Mesothelial cell of epicardium (in vitro differentiated cells): Measurements from ENCODE around the gene HABP2. TPM values are rescaled to one million over a fixed set of nuclear protein-coding genes. Genes with fewer than 3 reads are reported as not detected.

Experiments
- DNase-seq, 2 experiments: peaks; one replicate each; pipeline ENCODE4 v3.0.0; 2021; ENCODE audit warnings: low spot score in 2 of 2; ENCODE audit not compliant: unreplicated experiment in 2 of 2
- H3K27ac Mint-ChIP-seq: 2 replicates; pipeline ENCODE4 v1.8.0; 2021; ENCODE audit warnings: mixed read lengths
- H3K27me3 Mint-ChIP-seq: 2 replicates; pipeline ENCODE4 v1.8.0; 2021; ENCODE audit warnings: low read depth, mixed read lengths
- H3K36me3 Mint-ChIP-seq: 2 replicates; pipeline ENCODE4 v1.8.0; 2021; ENCODE audit warnings: mixed read lengths
- H3K4me1 Mint-ChIP-seq: 2 replicates; pipeline ENCODE4 v1.8.0; 2021; ENCODE audit warnings: mixed read lengths
- H3K4me3 Mint-ChIP-seq: 2 replicates; pipeline ENCODE4 v1.8.0; 2021; ENCODE audit warnings: mild to moderate bottlenecking, moderate library complexity, mixed read lengths
- H3K9me3 Mint-ChIP-seq: 2 replicates; pipeline ENCODE4 v1.8.0; 2021; ENCODE audit warnings: mixed read lengths
- total RNA-seq: library from RNA; stranded (reverse); gene quantifications from 3 replicates; pipeline ENCODE4 v1.2.1, GENCODE V29; 2021
- TF ChIP-seq, protein P1 (sequence below): fragments of 200-600 bp; sonication (generic); IDR thresholded peaks from one replicate; pipeline ENCODE4 v1.5.0; 2021; ENCODE audit warnings: antibody characterized with exemption; ENCODE audit not compliant: unreplicated experiment

HABP2 gene
- total RNA-seq, 1 donor from 2014 or later = not detected

DNA sequence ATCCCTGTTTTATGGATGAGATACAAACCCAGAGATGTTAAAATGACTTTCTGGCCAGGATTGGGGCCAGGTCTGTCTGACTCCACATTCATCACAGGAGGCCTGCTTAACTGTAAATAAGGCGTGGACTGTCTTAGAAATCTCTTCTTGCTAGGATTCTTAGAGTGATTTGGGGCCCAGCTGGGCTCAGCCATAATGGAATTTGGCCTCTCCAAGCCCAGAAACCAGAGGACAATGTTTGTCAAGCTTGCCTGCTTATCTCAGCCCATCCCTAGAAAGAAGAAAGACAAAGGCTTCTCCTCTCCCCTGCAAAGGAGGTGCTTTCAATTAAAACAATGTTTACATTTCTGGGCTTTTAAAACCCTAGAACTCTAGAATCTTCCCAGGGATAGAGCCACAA lies 2.9 kb downstream of the HABP2 start:
- H3K9me3 Mint-ChIP-seq = no peaks in the 10 kb centered on the region
- peaks cover 44% of the 10 kb centered on the region for H3K27me3 Mint-ChIP-seq
- DNase-seq = no peak
- no peak overlapping the region for H3K27ac Mint-ChIP-seq
- no peaks in the 10 kb centered on the region for H3K36me3 Mint-ChIP-seq
- H3K4me3 Mint-ChIP-seq = no peak overlapping the region
- TF ChIP-seq, protein P1, sequence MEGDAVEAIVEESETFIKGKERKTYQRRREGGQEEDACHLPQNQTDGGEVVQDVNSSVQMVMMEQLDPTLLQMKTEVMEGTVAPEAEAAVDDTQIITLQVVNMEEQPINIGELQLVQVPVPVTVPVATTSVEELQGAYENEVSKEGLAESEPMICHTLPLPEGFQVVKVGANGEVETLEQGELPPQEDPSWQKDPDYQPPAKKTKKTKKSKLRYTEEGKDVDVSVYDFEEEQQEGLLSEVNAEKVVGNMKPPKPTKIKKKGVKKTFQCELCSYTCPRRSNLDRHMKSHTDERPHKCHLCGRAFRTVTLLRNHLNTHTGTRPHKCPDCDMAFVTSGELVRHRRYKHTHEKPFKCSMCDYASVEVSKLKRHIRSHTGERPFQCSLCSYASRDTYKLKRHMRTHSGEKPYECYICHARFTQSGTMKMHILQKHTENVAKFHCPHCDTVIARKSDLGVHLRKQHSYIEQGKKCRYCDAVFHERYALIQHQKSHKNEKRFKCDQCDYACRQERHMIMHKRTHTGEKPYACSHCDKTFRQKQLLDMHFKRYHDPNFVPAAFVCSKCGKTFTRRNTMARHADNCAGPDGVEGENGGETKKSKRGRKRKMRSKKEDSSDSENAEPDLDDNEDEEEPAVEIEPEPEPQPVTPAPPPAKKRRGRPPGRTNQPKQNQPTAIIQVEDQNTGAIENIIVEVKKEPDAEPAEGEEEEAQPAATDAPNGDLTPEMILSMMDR = no peak
- H3K4me1 Mint-ChIP-seq = peaks cover 34% of the 10 kb centered on the region

DNA sequence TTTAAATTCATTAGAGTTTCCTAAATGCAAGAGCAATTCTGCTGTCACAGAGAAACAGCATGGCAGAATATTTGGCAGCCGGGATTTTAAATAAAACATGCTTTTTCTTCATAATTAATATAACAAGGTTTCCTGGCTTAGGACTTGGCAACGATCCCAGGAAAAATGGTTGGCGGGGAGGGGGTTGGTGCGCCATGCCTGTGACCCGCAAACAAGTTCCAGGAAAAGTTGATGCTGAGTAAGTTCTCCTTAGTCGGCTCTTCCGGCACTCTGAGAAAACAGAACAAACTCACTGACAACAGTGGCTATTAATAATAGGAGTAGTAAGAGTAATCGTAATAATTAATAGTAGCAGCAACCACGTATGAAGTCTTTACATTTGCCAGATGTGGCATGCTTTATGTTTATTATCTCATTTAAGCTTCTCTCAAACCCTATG lies 4.6 kb downstream of the HABP2 start:
- peaks cover 59% of the 10 kb centered on the region for H3K27me3 Mint-ChIP-seq
- no peaks in the 10 kb centered on the region for H3K9me3 Mint-ChIP-seq
- no peak for DNase-seq
- TF ChIP-seq, protein P1 = no peak
- H3K27ac Mint-ChIP-seq = no peak overlapping the region
- H3K4me3 Mint-ChIP-seq = no peak overlapping the region
- H3K4me1 Mint-ChIP-seq = peaks cover 34% of the 10 kb centered on the region
- no peaks in the 10 kb centered on the region for H3K36me3 Mint-ChIP-seq

DNA sequence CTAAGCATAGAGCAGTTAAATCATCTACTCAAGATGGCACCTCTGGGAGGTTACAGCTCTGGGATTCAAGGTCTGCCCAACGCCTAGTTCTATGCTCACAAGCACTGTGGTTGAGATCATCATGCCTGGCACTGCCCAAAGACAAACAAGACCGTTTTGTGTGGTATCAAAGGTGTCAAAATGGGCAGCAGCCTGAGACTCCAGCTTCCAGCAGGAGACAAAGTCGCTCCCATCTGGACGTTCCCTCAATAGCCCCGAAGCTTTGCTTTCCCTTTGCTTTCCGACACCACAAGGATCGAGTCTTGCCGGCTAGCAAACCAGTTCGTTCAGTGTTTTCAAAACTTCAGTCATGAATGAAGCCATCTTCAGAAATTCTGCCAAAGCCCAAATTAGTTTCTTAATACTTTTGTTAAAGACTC lies 5.1 kb downstream of the HABP2 start:
- Mint-ChIP-seq H3K4me3 (peak overlapping the region; percentile 17), H3K27ac (no peak overlapping the region), H3K27me3 (peaks cover 59% of the 10 kb centered on the region), H3K36me3 (no peaks in the 10 kb centered on the region), H3K9me3 (no peaks in the 10 kb centered on the region), H3K4me1 (peaks cover 34% of the 10 kb centered on the region)
- TF ChIP-seq, protein P1 = no peak
- DNase-seq = no peak

DNA sequence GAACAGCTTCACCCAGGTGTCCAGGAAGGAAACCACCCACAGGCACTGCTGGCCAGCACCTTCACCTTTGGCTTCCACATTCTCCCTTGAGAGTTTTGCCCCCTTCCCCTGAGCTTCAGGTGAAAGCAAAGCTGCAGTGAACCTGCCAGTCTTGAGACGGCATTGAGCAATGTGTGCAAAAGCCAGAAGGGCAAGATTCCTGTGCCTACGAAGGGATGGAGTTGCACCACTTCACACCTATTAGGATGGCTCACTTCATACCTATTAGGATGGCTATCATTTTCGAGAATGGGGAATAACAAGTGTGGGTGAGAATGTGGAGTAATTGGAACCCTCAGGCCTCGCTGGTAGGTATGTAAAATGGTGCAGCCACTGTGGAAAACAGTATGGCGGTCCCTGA lies 7.2 kb downstream of the HABP2 start:
- no peak for DNase-seq
- Mint-ChIP-seq H3K4me3 (no peak overlapping the region), H3K27me3 (peaks cover 59% of the 10 kb centered on the region), H3K36me3 (no peaks in the 10 kb centered on the region), H3K9me3 (no peaks in the 10 kb centered on the region), H3K27ac (no peak overlapping the region), H3K4me1 (peaks cover 29% of the 10 kb centered on the region)
- TF ChIP-seq, protein P1 = no peak

DNA sequence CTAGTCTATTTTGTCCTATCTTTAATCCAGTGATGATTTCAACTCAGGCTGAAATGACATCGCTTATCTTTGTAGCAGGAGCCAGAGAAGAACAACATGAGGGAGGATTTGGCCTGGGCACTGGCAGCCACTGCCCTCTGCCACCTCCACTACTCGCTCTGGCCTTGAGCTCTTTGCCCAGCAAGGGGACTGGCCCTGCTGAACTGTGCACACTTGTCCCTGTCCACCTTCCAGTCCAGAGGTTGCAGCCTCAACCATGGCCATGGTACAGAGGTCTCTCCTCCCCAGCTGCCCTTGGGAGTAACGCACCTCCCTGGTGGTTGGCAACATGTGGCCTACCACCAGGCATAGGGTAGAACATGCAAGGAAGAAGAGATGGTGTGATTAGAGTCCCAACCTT lies 8.4 kb downstream of the HABP2 start:
- no peak for DNase-seq
- no peak overlapping the region for H3K27ac Mint-ChIP-seq
- no peaks in the 10 kb centered on the region for H3K36me3 Mint-ChIP-seq
- no peaks in the 10 kb centered on the region for H3K9me3 Mint-ChIP-seq
- H3K4me3 Mint-ChIP-seq = no peak overlapping the region
- TF ChIP-seq, protein P1 = no peak
- peaks cover 54% of the 10 kb centered on the region for H3K27me3 Mint-ChIP-seq
- peaks cover 20% of the 10 kb centered on the region for H3K4me1 Mint-ChIP-seq

DNA sequence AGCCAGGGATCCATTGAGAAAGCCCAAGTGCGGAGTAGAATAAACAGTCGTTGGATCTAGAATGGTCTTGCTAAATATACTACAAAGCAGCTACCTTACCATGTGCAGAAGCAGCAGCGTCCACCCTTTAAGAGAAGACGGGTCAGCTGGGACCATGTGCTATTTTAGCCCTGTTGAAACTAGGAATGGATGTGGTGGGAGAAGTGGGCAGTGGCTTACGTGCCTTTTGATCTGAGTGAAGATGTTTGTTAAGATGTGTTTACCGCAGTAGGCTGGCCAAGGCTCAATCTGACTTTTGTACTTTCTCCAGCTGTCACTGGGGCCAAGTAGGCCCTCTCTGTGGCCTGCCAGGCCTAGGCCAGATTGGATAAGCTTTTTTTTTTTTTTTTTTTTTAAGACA lies 9.2 kb downstream of the HABP2 start:
- peaks cover 50% of the 10 kb centered on the region for H3K27me3 Mint-ChIP-seq

More for the DNA sequence above, 9.2 kb downstream of the HABP2 start:
- no peak overlapping the region for H3K27ac Mint-ChIP-seq
- no peaks in the 10 kb centered on the region for H3K9me3 Mint-ChIP-seq
- TF ChIP-seq, protein P1 = no peak
- no peak overlapping the region for H3K4me3 Mint-ChIP-seq
- DNase-seq = no peak
- peaks cover 16% of the 10 kb centered on the region for H3K4me1 Mint-ChIP-seq
- H3K36me3 Mint-ChIP-seq = no peaks in the 10 kb centered on the region
